PC-3 (cell line): ENCODE data around the gene CLASP1.

ENCODE experiments used
- EZH2 ChIP-seq: fragments of 300-600 bp; sonication (generic); IDR thresholded peaks from one replicate; pipeline ENCODE4 v1.6.1; 2017; ENCODE audit warnings: antibody characterized with exemption, mild to moderate bottlenecking, low read length; ENCODE audit not compliant: unreplicated experiment
- EZH2phosphoT487 ChIP-seq: fragments of 300-600 bp; sonication (generic); IDR thresholded peaks from 2 replicates; pipeline ENCODE4 v1.6.1; 2018; ENCODE audit warnings: mild to moderate bottlenecking, antibody characterized with exemption, low read length, borderline replicate concordance
- TF ChIP-seq, protein P1 (sequence below): fragments of 300-600 bp; sonication (generic); conservative IDR thresholded peaks from 2 replicates; pipeline ENCODE4 v1.5.1; 2017; ENCODE audit warnings: antibody characterized with exemption, low read depth, mild to moderate bottlenecking, low read length

- TF ChIP-seq, protein P1, sequence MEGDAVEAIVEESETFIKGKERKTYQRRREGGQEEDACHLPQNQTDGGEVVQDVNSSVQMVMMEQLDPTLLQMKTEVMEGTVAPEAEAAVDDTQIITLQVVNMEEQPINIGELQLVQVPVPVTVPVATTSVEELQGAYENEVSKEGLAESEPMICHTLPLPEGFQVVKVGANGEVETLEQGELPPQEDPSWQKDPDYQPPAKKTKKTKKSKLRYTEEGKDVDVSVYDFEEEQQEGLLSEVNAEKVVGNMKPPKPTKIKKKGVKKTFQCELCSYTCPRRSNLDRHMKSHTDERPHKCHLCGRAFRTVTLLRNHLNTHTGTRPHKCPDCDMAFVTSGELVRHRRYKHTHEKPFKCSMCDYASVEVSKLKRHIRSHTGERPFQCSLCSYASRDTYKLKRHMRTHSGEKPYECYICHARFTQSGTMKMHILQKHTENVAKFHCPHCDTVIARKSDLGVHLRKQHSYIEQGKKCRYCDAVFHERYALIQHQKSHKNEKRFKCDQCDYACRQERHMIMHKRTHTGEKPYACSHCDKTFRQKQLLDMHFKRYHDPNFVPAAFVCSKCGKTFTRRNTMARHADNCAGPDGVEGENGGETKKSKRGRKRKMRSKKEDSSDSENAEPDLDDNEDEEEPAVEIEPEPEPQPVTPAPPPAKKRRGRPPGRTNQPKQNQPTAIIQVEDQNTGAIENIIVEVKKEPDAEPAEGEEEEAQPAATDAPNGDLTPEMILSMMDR: no peak
- TF ChIP-seq EZH2phosphoT487 (no peak), EZH2 (no peak)
These were observed 90.9 kb downstream of the CLASP1 start for GRCh38 chr2:121558329-121558728.
